GM10847 (cell line): Measurements from ENCODE around the gene LGR6.

ENCODE experiments used
- POLR2A ChIP-seq: IDR thresholded peaks from 2 replicates; pipeline ENCODE4 v1.6.1; 2011; ENCODE audit not compliant: insufficient read length; ENCODE audit errors: extremely low read depth

Gene LGR6

DNA sequence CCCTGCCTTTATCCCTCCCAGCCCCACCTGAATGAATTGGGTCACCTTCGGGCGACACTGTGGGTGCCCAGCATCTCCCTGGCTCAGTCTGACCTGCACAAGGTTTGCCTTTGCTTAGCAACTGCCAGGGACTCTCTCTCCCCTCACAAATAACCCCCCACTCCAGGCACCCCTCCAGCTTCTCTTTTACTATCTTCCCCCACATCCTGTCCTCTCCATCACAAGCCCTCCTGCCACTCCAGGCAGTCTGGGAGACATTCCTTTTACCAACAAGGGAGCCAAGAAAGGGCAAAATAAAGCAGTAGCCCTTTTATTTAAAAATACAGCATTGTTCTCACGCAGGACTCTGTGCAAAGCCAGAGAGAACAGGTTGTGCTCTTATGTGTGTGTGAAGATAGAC, 23.9 kb downstream of the LGR6 start:
- no peak for TF ChIP-seq POLR2A

DNA sequence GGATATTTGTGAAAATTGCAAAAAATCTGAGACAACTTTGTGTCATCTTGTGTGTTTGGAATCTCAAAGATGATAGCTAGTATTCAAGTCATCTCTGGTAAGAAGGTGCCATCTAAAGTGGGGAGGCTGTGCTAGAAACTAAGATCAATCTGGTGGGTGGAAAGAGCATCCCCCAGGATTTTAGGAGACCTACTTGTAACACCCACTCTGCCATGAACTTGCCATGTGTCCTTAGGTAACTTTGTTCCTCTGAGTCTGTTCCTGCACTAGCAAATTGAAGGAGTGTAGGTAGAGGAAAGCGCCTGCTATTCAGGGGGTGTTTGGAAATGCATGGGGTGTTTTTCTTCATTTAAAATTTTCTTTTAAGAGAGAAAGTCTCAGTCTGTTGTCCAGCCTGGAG, 24.4 kb downstream of the LGR6 start:
- TF ChIP-seq POLR2A: no peak

DNA sequence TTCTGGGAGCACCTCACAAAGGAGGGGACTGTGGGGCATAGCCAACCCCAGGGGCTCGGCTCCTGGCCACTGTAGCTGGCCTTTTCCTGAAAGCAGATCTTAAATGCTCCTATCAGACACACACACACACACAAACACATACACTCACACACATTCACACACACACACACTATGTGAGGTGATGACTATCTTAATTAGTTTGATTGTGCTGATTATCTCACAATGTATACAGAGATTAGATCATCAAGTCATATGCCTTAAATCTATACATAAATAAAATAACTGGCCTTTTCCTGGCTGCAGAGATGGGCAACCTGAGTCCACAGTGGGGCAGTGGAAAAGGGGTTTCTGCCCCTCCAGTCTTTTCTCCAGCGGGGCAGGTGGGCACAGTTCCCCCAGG, 27.1 kb downstream of the LGR6 start:
- no peak for TF ChIP-seq POLR2A

GRCh38 chr1:202221911-202222909, 28.6 kb downstream of the LGR6 start:
- no peak for TF ChIP-seq POLR2A

- no peak for TF ChIP-seq POLR2A
These were observed 29.7 kb downstream of the LGR6 start for GRCh38 chr1:202223121-202223860.

DNA sequence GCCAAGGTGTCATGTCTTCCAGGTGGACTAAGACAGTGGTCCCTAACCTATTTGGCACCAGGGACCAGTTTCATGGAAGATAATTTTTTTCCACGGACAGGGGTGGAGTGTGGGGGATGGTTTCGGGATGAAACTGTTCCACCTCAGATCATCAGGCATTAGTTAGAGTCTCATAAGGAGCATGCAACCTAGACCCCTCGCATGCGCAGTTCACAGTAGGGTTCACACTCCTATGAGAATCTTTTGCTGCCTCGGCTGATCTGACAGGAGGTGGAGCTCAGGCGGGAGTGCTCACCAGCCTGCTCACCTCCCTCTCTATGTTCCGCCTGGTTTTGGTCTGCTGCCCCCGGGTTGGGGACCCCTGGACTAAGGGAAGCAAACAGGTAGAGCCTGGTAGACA, 30.9 kb downstream of the LGR6 start:
- no peak for TF ChIP-seq POLR2A

- no peak for TF ChIP-seq POLR2A
These were observed 31.5 kb downstream of the LGR6 start for GRCh38 chr1:202225131-202225530.

DNA sequence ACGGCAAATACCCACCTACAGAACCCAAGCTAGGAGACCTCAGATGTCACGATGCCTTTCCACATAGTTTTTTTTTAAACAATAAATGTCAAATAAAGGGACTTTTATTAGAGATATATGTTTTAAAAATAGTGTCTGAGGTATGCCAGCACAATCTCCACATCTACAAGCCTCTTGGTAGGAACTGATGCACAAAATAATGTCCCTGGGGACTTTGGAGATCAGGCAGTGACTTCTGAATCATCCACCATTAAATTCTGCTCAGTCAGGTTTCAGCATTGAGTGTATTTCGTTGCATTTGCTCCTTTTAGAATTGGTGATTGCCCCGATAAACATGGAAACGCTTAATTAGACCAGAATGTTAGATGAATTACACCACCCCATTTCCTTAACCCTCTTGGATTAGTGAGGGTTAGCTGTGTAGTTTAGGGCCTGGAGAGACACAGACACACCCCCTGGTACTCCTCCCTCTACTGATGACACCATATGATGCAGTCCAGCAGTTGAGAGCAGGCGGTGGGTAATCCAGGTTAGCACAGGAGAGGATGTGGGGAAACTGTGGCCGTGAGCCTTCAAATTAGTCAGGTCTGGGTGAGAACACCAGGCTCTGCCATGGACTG, 33.6 kb downstream of the LGR6 start:
- TF ChIP-seq POLR2A: no peak

DNA sequence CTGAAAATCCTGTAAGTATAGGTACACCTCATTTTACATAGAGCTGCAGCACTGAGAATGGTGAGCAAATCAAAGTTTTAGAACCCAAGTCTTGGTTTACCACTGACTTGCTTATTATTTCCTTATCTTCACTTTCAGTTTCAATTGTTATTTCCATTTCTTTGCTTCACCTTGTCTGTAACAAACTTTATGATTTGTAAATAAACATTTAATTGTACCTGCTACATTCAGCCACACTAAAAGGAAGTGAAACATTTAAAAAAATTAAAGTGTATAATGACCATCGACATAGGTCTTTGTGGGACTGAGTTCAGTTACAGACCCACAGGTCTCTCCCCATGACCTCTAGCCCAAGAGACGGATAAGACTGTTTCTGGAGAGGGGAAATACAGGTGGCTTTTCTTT, 34.4 kb downstream of the LGR6 start:
- TF ChIP-seq POLR2A: no peak

GRCh38 chr1:202228484-202229122, 35.0 kb downstream of the LGR6 start:
- no peak for TF ChIP-seq POLR2A

DNA sequence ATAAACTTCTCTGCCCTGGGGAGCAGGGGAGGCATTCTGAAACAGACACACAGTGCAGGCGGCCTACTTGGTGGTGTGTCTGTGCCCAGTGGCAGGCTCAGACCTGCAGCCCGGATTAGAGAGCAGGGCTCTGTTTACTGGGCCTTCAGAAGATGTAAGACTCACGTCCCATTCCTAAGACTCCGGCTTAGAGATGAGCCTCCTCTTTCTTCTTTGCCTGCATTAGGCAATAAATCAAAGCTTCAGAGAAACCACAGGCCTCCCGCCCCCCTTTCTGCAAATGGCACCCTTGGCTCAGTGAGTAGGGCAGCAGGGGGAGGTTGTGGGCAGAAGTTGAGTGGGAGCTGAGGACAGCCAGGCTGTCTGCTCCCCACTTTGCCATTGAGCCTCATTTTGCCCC, 35.8 kb downstream of the LGR6 start:
- no peak for TF ChIP-seq POLR2A

- no peak for TF ChIP-seq POLR2A
These were observed 36.7 kb downstream of the LGR6 start for GRCh38 chr1:202230061-202230938.

GRCh38 chr1:202230939-202231645, 37.5 kb downstream of the LGR6 start:
- TF ChIP-seq POLR2A: no peak

DNA sequence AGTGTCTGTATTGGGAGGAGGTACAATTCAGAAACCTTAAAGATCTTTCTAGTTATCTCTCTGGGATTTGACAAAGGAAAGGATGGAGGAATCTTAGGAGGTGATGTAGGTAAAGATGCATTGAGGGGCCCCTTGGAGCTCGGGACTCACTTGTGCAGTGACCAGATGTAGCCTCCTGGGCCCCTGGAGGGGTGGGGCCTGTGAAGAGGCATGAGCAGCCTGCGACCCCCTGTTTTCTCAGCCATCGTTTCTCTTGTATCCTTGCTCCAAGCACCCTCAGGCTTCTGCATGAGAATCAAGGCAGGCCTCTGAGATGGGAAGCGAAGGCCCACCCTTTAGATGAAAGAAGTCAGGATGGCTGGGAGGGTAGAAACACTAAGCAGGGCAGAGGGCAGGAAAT, 39.6 kb downstream of the LGR6 start:
- no peak for TF ChIP-seq POLR2A

DNA sequence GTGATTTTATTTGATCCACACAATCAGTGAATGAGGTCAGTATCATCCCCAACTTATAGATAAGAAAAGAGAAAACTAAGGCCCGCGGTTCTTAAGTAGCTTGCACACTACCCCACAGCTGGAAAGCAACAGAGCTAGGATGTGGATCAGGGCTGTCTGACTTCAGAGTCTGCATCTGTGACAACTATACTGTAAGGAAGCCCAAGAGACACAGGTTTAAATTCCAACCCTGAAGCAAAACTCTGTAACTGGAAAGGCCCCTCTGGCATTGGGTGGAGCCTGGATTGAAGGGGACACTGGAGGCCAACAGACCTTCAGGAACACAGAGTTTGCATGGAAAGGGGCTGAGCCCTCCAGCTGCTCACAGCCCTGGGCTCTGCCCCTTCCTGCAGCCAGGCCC, 40.2 kb downstream of the LGR6 start:
- TF ChIP-seq POLR2A: no peak
